ENCODE results near the gene HRG. TPM values are rescaled to one million over a fixed set of nuclear protein-coding genes. Genes with fewer than 3 reads are reported as not detected.

The HRG gene
- total and polyA plus RNA-seq, 2 donors (not counting 3 experiments of a cell fraction or from before 2014, with no cell fraction given): not detected

DNA sequence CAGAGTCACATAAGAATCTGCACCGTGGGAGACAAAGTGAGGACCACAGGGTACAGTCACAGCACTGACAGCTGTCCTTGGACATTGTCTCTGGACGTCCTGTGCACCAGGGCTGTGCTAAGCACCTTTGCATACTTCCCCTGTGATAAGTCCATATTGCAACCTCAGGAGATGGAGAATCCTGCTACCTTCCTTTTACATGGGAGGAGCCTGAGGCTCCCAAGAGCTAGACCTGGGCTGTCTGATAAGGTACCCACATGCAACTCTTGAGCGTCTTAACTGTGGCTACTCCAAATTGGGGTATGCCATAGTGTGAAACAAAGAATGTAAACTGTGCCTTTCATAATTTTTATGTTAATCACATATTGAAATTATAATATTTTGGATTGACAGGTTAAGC is 28.1 kb upstream of the HRG start:
- FAIRE-seq (no peak), DNase-seq (ENCODE audit: low read depth, low spot score) (no peak)
- CTCF ChIA-PET: no interaction called here
- POLR2A ChIA-PET: no interaction called here
- H2AFZ ChIP-seq (ENCODE audit: low read depth, low read length): no peak overlapping the region
- H3K9ac ChIP-seq (replicated peaks; ENCODE audit: extremely low read depth, insufficient read depth, low read length): no peak overlapping the region
- no peaks in the 10 kb centered on the region for H3K9me3 ChIP-seq (replicated peaks; ENCODE audit: control insufficient read depth, insufficient read depth, low read length)
- peaks cover 0 to under 1% of the 10 kb centered on the region in 2 experiments for H3K27me3 ChIP-seq (ENCODE audit: control insufficient read depth in 2 of 2, insufficient read depth in 2 of 2, low read length in 2 of 2)
- H3K4me2 ChIP-seq (ENCODE audit: insufficient read depth, low read length): no peak overlapping the region
- intact Hi-C loops (cut with micrococcal nuclease): no loop called here
- H3K79me2 ChIP-seq (ENCODE audit: control insufficient read depth, insufficient read depth, low read length): no peaks in the 10 kb centered on the region
- dilution Hi-C loops (cut with MboI; ENCODE audit: extremely low pct_ligation_motif_present, low sequenced_read_pairs): no loop called here
- H3K27ac ChIP-seq (ENCODE audit: insufficient read depth, low read depth, low read length): no peak overlapping the region
- no TSS peak for BruUV-seq (replicated peaks)
- no peaks in the 10 kb centered on the region for H3K4me1 ChIP-seq (ENCODE audit: control insufficient read depth, extremely low read depth, insufficient read depth, low read length)
- no peak overlapping the region for H3K4me3 ChIP-seq (replicated peaks in 1 of 3; ENCODE audit: insufficient read depth in 1 of 3, low read depth in 1 of 3, low read length in 3 of 3)
- TF ChIP-seq JUN (IDR thresholded peaks at IDR 0.05; ENCODE audit: borderline replicate concordance, insufficient read depth, insufficient read length, low read depth) (no peak), POLR2AphosphoS5 (IDR thresholded peaks at IDR 0.05; ENCODE audit: insufficient read depth, low read depth, low read length) (no peak), GATA2 (IDR thresholded peaks at IDR 0.05; ENCODE audit: insufficient read depth, insufficient read length, low read depth, low read length) (no peak), POLR2A (IDR thresholded peaks at IDR 0.05; ENCODE audit: low read depth, low read length) (no peak)
- TF ChIP-seq, protein P1, sequence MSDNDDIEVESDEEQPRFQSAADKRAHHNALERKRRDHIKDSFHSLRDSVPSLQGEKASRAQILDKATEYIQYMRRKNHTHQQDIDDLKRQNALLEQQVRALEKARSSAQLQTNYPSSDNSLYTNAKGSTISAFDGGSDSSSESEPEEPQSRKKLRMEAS (IDR thresholded peaks at IDR 0.05; ENCODE audit: insufficient read depth, insufficient read length): no peak
- H3K9me1 ChIP-seq (replicated peaks; ENCODE audit: control insufficient read depth, extremely low read depth, insufficient read depth, low read length): no peaks in the 10 kb centered on the region
- no peaks in the 10 kb centered on the region for H3K36me3 ChIP-seq (ENCODE audit: control insufficient read depth in 2 of 2, extremely low read depth in 1 of 2, insufficient read depth in 2 of 2, low read length in 2 of 2)
- H4K20me1 ChIP-seq (replicated peaks; ENCODE audit: control insufficient read depth, extremely low read depth, insufficient read depth, low read length): no peaks in the 10 kb centered on the region

- dilution Hi-C loops (cut with MboI; ENCODE audit: extremely low pct_ligation_motif_present, low sequenced_read_pairs): no loop called here
- no TSS peak for BruUV-seq (replicated peaks)
- intact Hi-C loops (cut with micrococcal nuclease): no loop called here
- no peak for TF ChIP-seq POLR2AphosphoS5 (IDR thresholded peaks at IDR 0.05; ENCODE audit: insufficient read depth, low read depth, low read length)
- TF ChIP-seq MYC (IDR thresholded peaks at IDR 0.05; ENCODE audit: low read depth, low read length): no peak
- no peak for TF ChIP-seq EZH2 (IDR thresholded peaks at IDR 0.05; ENCODE audit: borderline replicate concordance, low read depth, low read length, severe bottlenecking)
- no peak for TF ChIP-seq FOS (IDR thresholded peaks at IDR 0.05; ENCODE audit: borderline replicate concordance, insufficient read depth, low read length)
- TF ChIP-seq POLR2A (IDR thresholded peaks at IDR 0.05; ENCODE audit: low read depth, low read length): no peak
- TF ChIP-seq, protein P1 (IDR thresholded peaks at IDR 0.05; ENCODE audit: insufficient read depth, insufficient read length): no peak
- TF ChIP-seq GATA2 (IDR thresholded peaks at IDR 0.05; ENCODE audit: insufficient read depth, insufficient read length, low read depth, low read length): no peak
- TF ChIP-seq JUN (IDR thresholded peaks at IDR 0.05; ENCODE audit: borderline replicate concordance, insufficient read depth, insufficient read length, low read depth): no peak
- TF ChIP-seq CTCF (IDR thresholded peaks at IDR 0.05; ENCODE audit: extremely low read depth in 1 of 2, insufficient read depth in 1 of 2, low read depth in 1 of 2, low read length in 2 of 2): no peak
- Histone ChIP-seq H3K27me3 (ENCODE audit: control insufficient read depth in 2 of 2, insufficient read depth in 2 of 2, low read length in 2 of 2) (peaks cover 0 to 3% of the 10 kb centered on the region in 2 experiments), H3K9me3 (replicated peaks; ENCODE audit: control insufficient read depth, insufficient read depth, low read length) (no peaks in the 10 kb centered on the region), H3K36me3 (ENCODE audit: control insufficient read depth in 2 of 2, extremely low read depth in 1 of 2, insufficient read depth in 2 of 2, low read length in 2 of 2) (no peaks in the 10 kb centered on the region), H4K20me1 (replicated peaks; ENCODE audit: control insufficient read depth, extremely low read depth, insufficient read depth, low read length) (no peaks in the 10 kb centered on the region), H3K9me1 (replicated peaks; ENCODE audit: control insufficient read depth, extremely low read depth, insufficient read depth, low read length) (no peaks in the 10 kb centered on the region), H3K4me3 (replicated peaks in 1 of 3; ENCODE audit: insufficient read depth in 1 of 3, low read depth in 1 of 3, low read length in 3 of 3) (no peak overlapping the region), H2AFZ (ENCODE audit: low read depth, low read length) (no peak overlapping the region), H3K4me1 (ENCODE audit: control insufficient read depth, extremely low read depth, insufficient read depth, low read length) (no peaks in the 10 kb centered on the region), H3K27ac (ENCODE audit: insufficient read depth, low read depth, low read length) (no peak overlapping the region), H3K9ac (replicated peaks; ENCODE audit: extremely low read depth, insufficient read depth, low read length) (no peak overlapping the region), H3K4me2 (ENCODE audit: insufficient read depth, low read length) (no peak overlapping the region), H3K79me2 (ENCODE audit: control insufficient read depth, insufficient read depth, low read length) (no peaks in the 10 kb centered on the region)
- POLR2A ChIA-PET: no interaction called here
- DNase-seq (ENCODE audit: low read depth, low spot score): no peak
- FAIRE-seq: no peak
- CTCF ChIA-PET: no interaction called here
Observed at GRCh38 chr3:186638259-186638658, 27.6 kb upstream of the HRG start.

Measured in endothelial cell of umbilical vein (primary cell).